ENCODE measurements around the gene GADD45B. TPM values are rescaled to one million over a fixed set of nuclear protein-coding genes. Genes with fewer than 3 reads are reported as not detected.

Gene GADD45B
- total and polyA plus RNA-seq, 10 of the 15 experiments (the other 5 are each of a cell fraction or from before 2014, with no cell fraction given), result 2.4 to 180 (median 91.1) TPM

DNA sequence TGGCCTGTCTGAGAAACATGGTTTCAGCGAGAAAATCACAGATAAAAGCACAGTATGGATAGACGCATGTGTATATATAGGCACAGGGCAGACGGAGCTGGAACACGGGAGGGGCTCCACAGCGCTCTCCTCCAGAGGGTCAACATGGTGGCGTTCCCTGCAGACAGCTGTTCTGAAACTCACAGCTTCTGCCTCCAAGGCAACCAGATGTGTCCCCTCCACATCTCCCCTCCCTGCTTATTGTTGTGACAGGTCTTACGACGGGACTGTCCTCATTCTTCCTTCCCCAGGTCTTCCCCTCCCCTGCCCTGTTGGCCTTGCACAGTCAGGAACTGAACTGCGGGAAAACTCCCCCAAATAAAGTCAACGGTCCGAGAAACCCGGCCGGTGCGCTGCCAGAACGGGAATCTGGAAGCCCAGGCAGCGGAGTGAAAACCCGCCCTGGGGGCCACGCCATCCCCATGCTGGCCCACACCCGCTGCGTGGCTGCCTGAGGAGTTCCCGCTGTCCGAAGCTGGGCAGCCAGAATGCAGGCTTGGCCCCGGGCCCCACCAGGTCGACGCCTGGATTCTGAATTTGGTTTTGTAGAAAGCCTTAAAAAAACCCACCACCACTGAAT, 45.9 kb upstream of the GADD45B start:
- Histone ChIP-seq H3K36me3 (ENCODE audit: control insufficient read depth in 2 of 2, insufficient read depth in 2 of 2, low read length in 1 of 2) (peaks cover 7 to 35% of the 10 kb centered on the region in 2 experiments; a peak in 3 of 4 replicates), H3K9me3 (replicated peaks; ENCODE audit: control insufficient read depth, insufficient read depth, low read length) (no peaks in the 10 kb centered on the region), H3K4me1 (ENCODE audit: control insufficient read depth, insufficient read depth, low read length) (peaks cover 11% of the 10 kb centered on the region), H3K4me2 (ENCODE audit: control insufficient read depth, insufficient read depth) (no peak overlapping the region), H3K4me3 (no peak overlapping the region), H3K27me3 (replicated peaks in 1 of 2; ENCODE audit: control insufficient read depth in 2 of 2, insufficient read depth in 2 of 2, low read length in 1 of 2) (no peaks in the 10 kb centered on the region), H2AFZ (ENCODE audit: control insufficient read depth, low read depth, low read length) (no peak overlapping the region), H4K20me1 (ENCODE audit: control insufficient read depth, insufficient read depth) (no peaks in the 10 kb centered on the region; the same call in 1 of the 2 replicates), H3K27ac (ENCODE audit: control insufficient read depth, insufficient read depth) (no peak overlapping the region), H3K9ac (ENCODE audit: control insufficient read depth, insufficient read depth, low read length) (no peak overlapping the region), H3K79me2 (ENCODE audit: control insufficient read depth, insufficient read depth, low read length) (peaks cover 22% of the 10 kb centered on the region)
- 96% methylated on average over 25 of the region's 25 CpGs for WGBS (ENCODE audit: insufficient coverage, insufficient replicate concordance, low lambda C conversion rate, missing lambda C conversion rate)
- ChIA-PET POLR2A (interaction anchor here (0.6 kb wide), 2 partner anchors 45 to 176 kb away, joined by 3 to 8 read pairs; no protein-coding TSS in a partner anchor), RAD21 (ENCODE audit: unreplicated experiment) (no interaction called here), CTCF (no interaction called here), SMC1A (ENCODE audit: uncharacterized antibody, unreplicated experiment) (no interaction called here)
- TSS peak; percentile 43 for BruUV-seq (replicated peaks)
- DNase-seq (ENCODE audit: low read depth, low spot score) (no peak), ATAC-seq (no peak), FAIRE-seq (no peak)
- intact Hi-C loops (cut with micrococcal nuclease; ENCODE audit: unreplicated experiment), result no loop called here
- TF ChIP-seq HDAC2 (IDR thresholded peaks at IDR 0.05), result no peak
- TF ChIP-seq RELA (IDR thresholded peaks at IDR 0.05; ENCODE audit: borderline replicate concordance, partially characterized antibody), result no peak
- 0 out of 2 replicates have a peak, but pooled peaks have one; percentile 31 for TF ChIP-seq POLR2AphosphoS5 (IDR thresholded peaks at IDR 0.05; ENCODE audit: low read length)
- in situ Hi-C loops (cut with MboI), result no loop called here

DNA sequence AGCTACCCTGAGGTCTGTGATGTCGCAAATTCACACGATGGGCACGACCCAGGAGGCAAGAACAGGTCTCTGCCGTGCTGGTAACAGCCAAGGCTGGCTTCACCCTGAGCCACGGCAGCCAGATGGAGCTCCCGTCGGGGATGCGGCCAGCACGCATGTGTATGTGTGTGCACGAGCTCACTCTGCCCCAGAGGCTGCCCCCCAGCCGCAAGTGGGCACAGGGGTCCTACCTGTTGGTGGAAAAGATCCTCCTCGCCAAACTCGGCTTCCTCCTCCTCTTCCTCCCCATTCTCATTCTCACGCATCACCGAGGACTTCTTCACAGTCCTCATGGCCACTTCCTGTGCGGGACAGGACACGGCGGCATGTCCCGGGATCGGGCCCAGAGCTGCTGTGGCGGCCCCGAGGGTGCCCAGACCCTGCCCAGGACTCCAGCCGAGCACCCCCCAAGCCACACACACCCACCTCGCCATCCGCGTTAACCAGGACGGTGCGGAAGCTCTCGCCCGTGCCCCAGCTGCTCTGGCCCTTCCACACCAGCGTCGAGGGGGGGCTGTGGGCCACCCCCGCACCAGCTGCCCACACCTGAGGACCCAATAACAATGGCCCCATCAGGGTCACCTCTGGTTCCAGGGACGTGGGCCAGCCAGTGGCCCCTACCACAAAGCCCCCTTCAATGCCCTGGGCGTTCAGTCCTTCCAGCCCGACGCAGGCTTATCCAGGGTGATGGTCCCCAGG, 44.4 kb upstream of the GADD45B start:
- H2AFZ ChIP-seq (ENCODE audit: control insufficient read depth, low read depth, low read length), result no peak overlapping the region
- H3K4me2 ChIP-seq (ENCODE audit: control insufficient read depth, insufficient read depth), result no peak overlapping the region
- peaks cover 7 to 39% of the 10 kb centered on the region in 2 experiments; a peak in 3 of 4 replicates for H3K36me3 ChIP-seq (ENCODE audit: control insufficient read depth in 2 of 2, insufficient read depth in 2 of 2, low read length in 1 of 2)
- H3K27ac ChIP-seq (ENCODE audit: control insufficient read depth, insufficient read depth), result no peak overlapping the region
- no peaks in the 10 kb centered on the region for H4K20me1 ChIP-seq (ENCODE audit: control insufficient read depth, insufficient read depth)
- no peak for TF ChIP-seq STAT3 (IDR thresholded peaks at IDR 0.05; ENCODE audit: low read depth, low read length)
- no peak for TF ChIP-seq CREM (IDR thresholded peaks at IDR 0.05; ENCODE audit: low read depth)
- TF ChIP-seq PAX5 (IDR thresholded peaks at IDR 0.05; ENCODE audit: borderline replicate concordance, low read depth, low read length), result no peak
- no peak for TF ChIP-seq YBX1 (IDR thresholded peaks at IDR 0.05)
- TF ChIP-seq KAT2A (conservative IDR thresholded peaks at IDR 0.05; ENCODE audit: control insufficient read depth, low read depth, low read length), result no peak
- TF ChIP-seq, protein P1, sequence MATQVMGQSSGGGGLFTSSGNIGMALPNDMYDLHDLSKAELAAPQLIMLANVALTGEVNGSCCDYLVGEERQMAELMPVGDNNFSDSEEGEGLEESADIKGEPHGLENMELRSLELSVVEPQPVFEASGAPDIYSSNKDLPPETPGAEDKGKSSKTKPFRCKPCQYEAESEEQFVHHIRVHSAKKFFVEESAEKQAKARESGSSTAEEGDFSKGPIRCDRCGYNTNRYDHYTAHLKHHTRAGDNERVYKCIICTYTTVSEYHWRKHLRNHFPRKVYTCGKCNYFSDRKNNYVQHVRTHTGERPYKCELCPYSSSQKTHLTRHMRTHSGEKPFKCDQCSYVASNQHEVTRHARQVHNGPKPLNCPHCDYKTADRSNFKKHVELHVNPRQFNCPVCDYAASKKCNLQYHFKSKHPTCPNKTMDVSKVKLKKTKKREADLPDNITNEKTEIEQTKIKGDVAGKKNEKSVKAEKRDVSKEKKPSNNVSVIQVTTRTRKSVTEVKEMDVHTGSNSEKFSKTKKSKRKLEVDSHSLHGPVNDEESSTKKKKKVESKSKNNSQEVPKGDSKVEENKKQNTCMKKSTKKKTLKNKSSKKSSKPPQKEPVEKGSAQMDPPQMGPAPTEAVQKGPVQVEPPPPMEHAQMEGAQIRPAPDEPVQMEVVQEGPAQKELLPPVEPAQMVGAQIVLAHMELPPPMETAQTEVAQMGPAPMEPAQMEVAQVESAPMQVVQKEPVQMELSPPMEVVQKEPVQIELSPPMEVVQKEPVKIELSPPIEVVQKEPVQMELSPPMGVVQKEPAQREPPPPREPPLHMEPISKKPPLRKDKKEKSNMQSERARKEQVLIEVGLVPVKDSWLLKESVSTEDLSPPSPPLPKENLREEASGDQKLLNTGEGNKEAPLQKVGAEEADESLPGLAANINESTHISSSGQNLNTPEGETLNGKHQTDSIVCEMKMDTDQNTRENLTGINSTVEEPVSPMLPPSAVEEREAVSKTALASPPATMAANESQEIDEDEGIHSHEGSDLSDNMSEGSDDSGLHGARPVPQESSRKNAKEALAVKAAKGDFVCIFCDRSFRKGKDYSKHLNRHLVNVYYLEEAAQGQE (IDR thresholded peaks at IDR 0.05; ENCODE audit: low read depth, low read length), result no peak
- H3K9me3 ChIP-seq (replicated peaks; ENCODE audit: control insufficient read depth, insufficient read depth, low read length), result no peaks in the 10 kb centered on the region
- 96% methylated on average over 35 of the region's 37 CpGs for WGBS (ENCODE audit: insufficient coverage, insufficient replicate concordance, low lambda C conversion rate, missing lambda C conversion rate)
- ChIA-PET SMC1A (ENCODE audit: uncharacterized antibody, unreplicated experiment) (no interaction called here), POLR2A (no interaction called here), CTCF (no interaction called here), RAD21 (ENCODE audit: unreplicated experiment) (no interaction called here)
- H3K4me1 ChIP-seq (ENCODE audit: control insufficient read depth, insufficient read depth, low read length), result peaks cover 7% of the 10 kb centered on the region
- H3K79me2 ChIP-seq (ENCODE audit: control insufficient read depth, insufficient read depth, low read length), result peaks cover 9% of the 10 kb centered on the region
- DNase-seq (ENCODE audit: low read depth, low spot score) (no peak), FAIRE-seq (no peak), ATAC-seq (no peak)
- no peaks in the 10 kb centered on the region for H3K27me3 ChIP-seq (replicated peaks in 1 of 2; ENCODE audit: control insufficient read depth in 2 of 2, insufficient read depth in 2 of 2, low read length in 1 of 2)
- BruUV-seq (replicated peaks), result no TSS peak
- intact Hi-C loops (cut with micrococcal nuclease; ENCODE audit: unreplicated experiment) (no loop called here), in situ Hi-C loops (cut with MboI) (no loop called here)
- H3K9ac ChIP-seq (ENCODE audit: control insufficient read depth, insufficient read depth, low read length), result no peak overlapping the region
- H3K4me3 ChIP-seq, result no peak overlapping the region
